Fibroblast of pulmonary artery (primary cell): ENCODE data around the gene MEF2C.
A peak's percentile ranks its signal among the peaks of the same experiment; 100 is the strongest.

Experiments
- DNase-seq: peaks from one replicate; pipeline ENCODE4 v3.0.0-alpha.2; 2010; ENCODE audit warnings: low read depth
- H3K4me3 ChIP-seq: replicated peaks from 2 replicates; pipeline ENCODE4 v1.5.1; 2011; ENCODE audit warnings: low read depth, mild to moderate bottlenecking, control low read depth, low read length, moderate library complexity
- TF ChIP-seq, protein P1 (sequence below): IDR thresholded peaks from 2 replicates; pipeline ENCODE4 v1.5.1; 2011; ENCODE audit warnings: mild to moderate bottlenecking, control low read depth, low read length, inconsistent platforms; ENCODE audit errors: missing control alignments

MEF2C gene

DNA sequence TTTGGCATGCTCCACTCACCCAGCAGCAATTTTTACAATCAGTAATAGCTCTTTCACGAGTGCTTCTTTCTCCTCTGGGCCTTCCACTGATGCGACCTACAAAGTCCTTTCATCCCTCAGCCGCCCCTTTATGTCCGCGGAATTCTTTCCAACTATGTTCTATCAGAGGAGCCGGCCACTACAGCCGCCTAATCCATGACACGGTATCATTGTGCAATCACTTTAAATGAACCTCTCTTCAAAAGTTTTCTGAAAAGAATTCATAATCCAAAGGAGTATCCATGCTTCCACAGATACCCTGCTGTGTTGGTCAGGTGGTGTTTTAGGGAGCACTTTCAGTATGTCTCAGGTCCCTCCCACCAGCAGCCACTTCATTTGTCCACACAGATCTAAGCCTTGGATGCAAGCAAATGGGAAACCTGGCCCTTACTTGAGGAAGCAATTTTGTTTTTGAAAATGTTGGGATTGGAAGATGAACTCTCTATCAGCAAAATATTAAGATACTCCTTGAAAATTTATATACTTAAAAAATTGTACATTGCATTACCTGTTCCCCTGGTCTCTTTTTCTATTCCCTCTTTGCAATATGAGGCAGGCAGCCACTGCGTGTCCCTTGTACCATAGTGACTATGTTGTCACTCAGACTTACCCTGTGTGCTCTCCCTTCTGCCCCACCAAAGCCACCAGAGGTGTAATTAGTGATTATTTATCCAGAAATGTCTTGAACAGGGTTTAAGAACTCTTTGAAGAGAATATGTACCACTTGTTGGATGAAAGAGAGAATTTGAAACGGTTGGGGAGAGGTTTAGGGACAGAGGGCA, 12.9 kb upstream of the MEF2C start:
- TF ChIP-seq, protein P1, sequence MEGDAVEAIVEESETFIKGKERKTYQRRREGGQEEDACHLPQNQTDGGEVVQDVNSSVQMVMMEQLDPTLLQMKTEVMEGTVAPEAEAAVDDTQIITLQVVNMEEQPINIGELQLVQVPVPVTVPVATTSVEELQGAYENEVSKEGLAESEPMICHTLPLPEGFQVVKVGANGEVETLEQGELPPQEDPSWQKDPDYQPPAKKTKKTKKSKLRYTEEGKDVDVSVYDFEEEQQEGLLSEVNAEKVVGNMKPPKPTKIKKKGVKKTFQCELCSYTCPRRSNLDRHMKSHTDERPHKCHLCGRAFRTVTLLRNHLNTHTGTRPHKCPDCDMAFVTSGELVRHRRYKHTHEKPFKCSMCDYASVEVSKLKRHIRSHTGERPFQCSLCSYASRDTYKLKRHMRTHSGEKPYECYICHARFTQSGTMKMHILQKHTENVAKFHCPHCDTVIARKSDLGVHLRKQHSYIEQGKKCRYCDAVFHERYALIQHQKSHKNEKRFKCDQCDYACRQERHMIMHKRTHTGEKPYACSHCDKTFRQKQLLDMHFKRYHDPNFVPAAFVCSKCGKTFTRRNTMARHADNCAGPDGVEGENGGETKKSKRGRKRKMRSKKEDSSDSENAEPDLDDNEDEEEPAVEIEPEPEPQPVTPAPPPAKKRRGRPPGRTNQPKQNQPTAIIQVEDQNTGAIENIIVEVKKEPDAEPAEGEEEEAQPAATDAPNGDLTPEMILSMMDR: no peak
- no peak for DNase-seq
- no peak overlapping the region for H3K4me3 ChIP-seq

DNA sequence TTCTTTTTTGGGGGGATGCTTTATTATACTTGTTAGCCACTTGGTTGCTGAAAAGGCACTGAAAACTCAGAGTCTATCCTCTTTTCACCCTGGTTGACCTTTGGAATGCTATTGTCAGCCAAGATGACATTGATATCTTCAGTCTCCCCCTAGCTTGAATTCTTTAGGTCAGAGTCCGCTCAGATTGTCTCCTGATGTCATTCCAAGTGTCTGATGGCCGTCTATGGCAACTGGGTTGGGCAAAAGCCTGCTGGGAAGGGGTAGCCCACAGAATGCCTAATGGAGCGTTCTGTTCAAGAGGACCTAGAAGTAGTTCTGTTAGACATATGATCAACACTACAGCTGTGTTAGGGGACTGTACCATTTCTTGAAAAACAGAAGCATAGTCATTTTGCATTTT, 9.7 kb upstream of the MEF2C start:
- TF ChIP-seq, protein P1: no peak
- no peak for DNase-seq
- H3K4me3 ChIP-seq: no peak overlapping the region

DNA sequence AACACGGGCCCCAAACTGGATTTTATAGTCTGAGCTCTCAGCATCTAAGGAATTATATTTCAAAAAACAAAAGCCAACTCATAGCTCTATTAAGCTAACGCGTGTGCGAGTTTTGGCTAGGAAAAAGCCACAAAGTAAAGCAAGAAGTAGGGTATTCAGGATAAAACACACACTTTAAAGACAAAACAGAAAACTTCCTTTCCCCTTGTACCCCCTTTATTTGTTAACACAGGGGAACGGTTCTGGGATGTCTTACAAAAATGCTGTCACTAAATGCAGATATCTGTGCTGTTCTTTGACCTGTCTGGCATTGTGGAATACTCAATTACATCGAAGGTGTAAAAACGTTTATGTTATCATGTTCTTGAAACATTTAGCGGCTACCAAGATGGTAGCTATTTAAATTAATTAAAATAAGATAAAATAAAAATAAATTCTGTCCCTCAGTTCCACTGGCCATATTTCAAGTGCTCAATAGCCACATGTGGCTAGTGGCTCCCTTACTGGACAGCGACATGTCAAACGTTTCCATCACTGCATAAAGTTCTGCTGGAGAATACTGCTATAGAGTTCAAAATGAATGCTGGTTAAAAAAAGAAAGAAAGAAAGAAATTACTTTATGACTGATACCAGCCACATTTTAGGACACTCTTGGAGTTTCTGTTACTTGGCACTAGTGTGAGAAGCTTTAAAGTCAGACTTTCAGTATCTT, 7.2 kb upstream of the MEF2C start:
- no peak for DNase-seq

DNA sequence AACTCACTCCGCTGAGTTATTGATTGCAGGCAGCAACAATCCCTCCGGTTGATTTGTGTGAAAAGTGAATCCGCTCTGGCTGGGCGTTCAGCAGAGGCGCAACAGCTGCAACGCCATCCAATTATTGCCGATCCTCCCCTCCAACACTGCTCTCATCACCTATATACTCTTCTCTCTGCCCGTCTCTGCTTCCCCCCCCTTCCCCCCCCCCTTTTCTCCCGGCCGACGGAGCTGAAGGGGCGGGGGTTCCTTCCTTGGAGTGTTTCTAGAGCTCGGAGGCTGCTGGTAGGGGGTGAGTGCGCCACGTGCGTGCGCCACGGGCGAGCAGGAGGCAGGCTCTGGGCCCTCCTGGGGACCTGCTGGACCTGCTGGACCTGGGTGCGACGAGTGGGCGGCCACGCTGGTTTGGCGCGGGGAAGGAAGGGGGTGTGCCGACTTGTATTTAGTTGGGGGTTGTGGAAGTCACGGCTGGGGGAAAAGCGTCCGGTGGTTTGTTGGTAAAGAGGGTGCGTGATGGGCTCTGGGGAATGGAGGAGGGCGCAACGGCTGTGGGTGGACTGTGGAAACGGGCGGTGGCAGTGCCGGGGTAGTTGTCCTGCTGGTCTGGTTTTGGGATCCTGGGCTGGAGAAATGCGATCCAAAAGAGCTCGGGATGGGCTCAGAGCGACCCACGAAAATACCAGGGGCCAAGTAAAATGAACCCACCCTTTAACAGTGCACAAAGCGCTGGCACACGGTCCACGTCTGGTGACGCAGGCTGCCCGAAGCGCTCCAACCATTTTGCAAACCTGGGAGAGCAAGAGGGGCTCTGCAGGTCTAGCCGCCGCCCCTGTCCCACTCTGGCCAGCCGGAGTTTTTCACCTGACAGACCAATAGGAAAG, 6.4 kb upstream of the MEF2C start:
- DNase-seq: peak; percentile 46
- TF ChIP-seq, protein P1: no peak
- peak overlapping the region; percentile 63 for H3K4me3 ChIP-seq

More for the DNA sequence above, 7.2 kb upstream of the MEF2C start:
- peak overlapping the region; percentile 63 for H3K4me3 ChIP-seq
- TF ChIP-seq, protein P1: no peak

DNA sequence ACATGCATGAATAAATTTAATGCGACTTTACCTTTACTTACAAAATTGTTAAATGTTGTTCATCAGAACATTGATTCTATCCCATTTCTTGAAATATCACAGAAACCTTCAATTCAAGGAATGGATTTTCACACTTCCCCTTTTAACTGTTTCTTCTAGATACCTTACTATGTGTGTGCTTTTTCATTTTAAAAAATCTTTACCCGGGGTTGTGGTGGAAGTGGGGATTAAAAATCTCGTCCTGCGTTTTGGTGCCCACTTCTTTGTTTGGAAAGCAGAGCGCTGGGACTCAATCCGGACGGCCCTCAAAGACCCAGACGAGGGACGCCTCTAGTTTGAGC, 5.8 kb upstream of the MEF2C start:
- TF ChIP-seq, protein P1: no peak
- H3K4me3 ChIP-seq: peak overlapping the region; percentile 63
- no peak for DNase-seq

DNA sequence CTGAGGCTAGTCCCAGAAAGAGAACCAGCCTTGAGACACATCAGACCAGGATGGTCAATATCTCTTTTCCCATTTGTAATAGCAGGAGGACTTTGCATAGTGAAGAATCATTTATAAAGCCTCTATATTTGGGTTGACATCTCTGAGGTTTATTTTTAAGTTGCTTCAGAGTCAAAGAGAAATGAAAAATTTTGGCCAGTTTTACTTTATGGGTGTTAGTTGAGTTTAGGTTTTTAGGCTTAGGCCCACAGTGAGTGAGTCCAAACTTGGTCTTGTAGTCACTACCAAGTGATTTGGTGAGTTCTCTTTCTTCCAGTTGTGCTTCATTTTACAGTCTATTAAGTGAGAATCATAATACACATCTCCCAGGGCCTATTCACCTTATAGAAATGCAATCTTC, 5.3 kb upstream of the MEF2C start:
- no peak overlapping the region for H3K4me3 ChIP-seq
- DNase-seq: no peak
- TF ChIP-seq, protein P1: no peak
